B cell (primary cell): ENCODE measurements around the gene CST7. TPM values are rescaled to one million over a fixed set of nuclear protein-coding genes. Genes with fewer than 3 reads are reported as not detected.

Source experiments
- ATAC-seq: fragments of 200-7000 bp; cut with Tn5 transposase; one replicate; pipeline ENCODE4 v1.10.0; 2021; ENCODE audit warnings: low read depth, mild to moderate bottlenecking, moderate number of reproducible peaks, moderate library complexity
- CTCF ChIA-PET: fragments of 350-600 bp; sonication (Branson Sonifier 250); formaldehyde crosslinking; loops from one replicate; lab custom pipeline; 2021; ENCODE audit warnings: antibody characterized with exemption, inconsistent platforms; lab: Charles Lee
- POLR2A ChIA-PET: fragments of 350-600 bp; sonication (Branson Sonifier 250); formaldehyde crosslinking; loops from one replicate; lab custom pipeline; 2021; ENCODE audit warnings: antibody characterized with exemption; lab: Charles Lee
- DNase-seq: peaks from one replicate; pipeline ENCODE4 v3.0.0; 2013
- H2AFZ ChIP-seq: 2 replicates; pipeline ENCODE4 v1.6.1; 2012; ENCODE audit warnings: mild to moderate bottlenecking, low read depth, low read length; ENCODE audit not compliant: insufficient read depth, poor library complexity, severe bottlenecking
- H3K27ac ChIP-seq, 2 donors: 1 replicate in 1 of 2; 2 replicates in 1 of 2; pipeline ENCODE4 v1.5.1; 2012 to 2013; ENCODE audit warnings: low read length in 2 of 2, mild to moderate bottlenecking in 2 of 2, moderate library complexity in 1 of 2
- H3K27me3 ChIP-seq, 4 experiments: fragments of 200-600 bp in 1 of 4; sonication (generic) in 1 of 4; replicated peaks in 1 of 4; 1 replicate in 2 of 4; 2 replicates in 2 of 4; pipeline versions ENCODE4 v1.6.1 to v1.7.0; 2013 to 2016; ENCODE audit warnings: low read length in 3 of 4, mild to moderate bottlenecking in 2 of 4, mixed read lengths in 1 of 4, moderate library complexity in 1 of 4; ENCODE audit not compliant: insufficient read depth in 4 of 4, control insufficient read depth in 3 of 4; ENCODE audit errors: control extremely low read depth in 1 of 4
- H3K36me3 ChIP-seq, 2 experiments: replicated peaks in 1 of 2; 1 replicate in 1 of 2; 2 replicates in 1 of 2; pipeline versions ENCODE4 v1.6.1 to v1.7.1; 2013; ENCODE audit warnings: low read length in 1 of 2; ENCODE audit not compliant: insufficient read depth in 2 of 2, control insufficient read depth in 1 of 2; ENCODE audit errors: control extremely low read depth in 1 of 2, extremely low read depth in 1 of 2
- H3K4me1 ChIP-seq, 2 donors: fragments of 200-600 bp in 1 of 2; sonication (generic) in 1 of 2; 1 replicate in 1 of 2; 2 replicates in 1 of 2; pipeline versions ENCODE4 v1.5.1 to v1.6.1; 2013 to 2017; ENCODE audit warnings: low read length in 2 of 2; ENCODE audit not compliant: control insufficient read depth in 2 of 2, insufficient read depth in 2 of 2
- H3K4me2 ChIP-seq: replicated peaks from 2 replicates; pipeline ENCODE3; 2012; ENCODE audit warnings: mild to moderate bottlenecking, low read depth, low read length; ENCODE audit not compliant: poor library complexity, severe bottlenecking
- H3K4me3 ChIP-seq, 5 experiments: fragments of 200-600 bp in 1 of 5; sonication (generic) in 1 of 5; 1 replicate in 3 of 5; 2 replicates in 2 of 5; pipeline versions ENCODE4 v1.5.1 to v1.7.0; 2011 to 2016; ENCODE audit warnings: low read length in 4 of 5, mild to moderate bottlenecking in 4 of 5, low read depth in 2 of 5, control low read depth in 1 of 5, moderate library complexity in 1 of 5; ENCODE audit not compliant: insufficient read depth in 1 of 5; ENCODE audit errors: control extremely low read depth in 1 of 5, extremely low read depth in 1 of 5
- H3K79me2 ChIP-seq: fragments of 200-600 bp; sonication (generic); one replicate; pipeline ENCODE4 v1.6.0; 2016; ENCODE audit warnings: low read length; ENCODE audit not compliant: control insufficient read depth, insufficient read depth
- H3K9ac ChIP-seq: fragments of 200-600 bp; sonication (generic); 2 replicates; pipeline ENCODE4 v1.6.1; 2017; ENCODE audit warnings: mild to moderate bottlenecking, low read length, moderate library complexity
- H3K9me3 ChIP-seq, 3 donors: one replicate each; pipeline versions ENCODE4 v1.6.1 to v1.7.1; 2013; ENCODE audit warnings: low read length in 2 of 3; ENCODE audit not compliant: control insufficient read depth in 2 of 3, insufficient read depth in 1 of 3; ENCODE audit errors: control extremely low read depth in 1 of 3
- H4K20me1 ChIP-seq: 2 replicates; pipeline ENCODE4 v1.6.0; 2012; ENCODE audit warnings: mild to moderate bottlenecking, low read length; ENCODE audit not compliant: insufficient read depth, control insufficient read depth, poor library complexity, severe bottlenecking
- H3K27ac Mint-ChIP-seq: one replicate; pipeline ENCODE4 v1.8.0; 2021; ENCODE audit warnings: mixed read lengths
- H3K27me3 Mint-ChIP-seq: one replicate; pipeline ENCODE4 v1.8.0; 2021; ENCODE audit warnings: mixed read lengths
- H3K4me1 Mint-ChIP-seq: one replicate; pipeline ENCODE4 v1.8.0; 2021; ENCODE audit warnings: mixed read lengths
- H3K4me3 Mint-ChIP-seq: one replicate; pipeline ENCODE4 v1.8.0; 2021; ENCODE audit warnings: mixed read lengths
- H3K9me3 Mint-ChIP-seq: one replicate; pipeline ENCODE4 v1.8.0; 2022; ENCODE audit warnings: mixed read lengths; ENCODE audit not compliant: insufficient read depth
- CTCF ChIP-seq: fragments of 200-600 bp; IDR thresholded peaks from one replicate; pipeline ENCODE4 v1.8.0; 2022; ENCODE audit warnings: antibody characterized with exemption, mild to moderate bottlenecking
- EZH2 ChIP-seq: IDR thresholded peaks from 2 replicates; pipeline ENCODE4 v1.6.1; 2012; ENCODE audit warnings: borderline replicate concordance, low read depth, mild to moderate bottlenecking, moderate library complexity, low read length; ENCODE audit not compliant: insufficient read depth, poor library complexity, severe bottlenecking
- WGBS: methylation state at CpG from one replicate; pipeline ENCODE4 v1.1.5; 2013; ENCODE audit warnings: missing lambda C conversion rate; ENCODE audit not compliant: insufficient coverage; 5-methylcytosine and 5-hydroxymethylcytosine counted together
- intact Hi-C: fragments of 100-400 bp; cut with micrococcal nuclease; formaldehyde crosslinking; loops from one replicate; pipeline ENCODE4 v1.10.0; 2022
- polyA plus RNA-seq: library from polyadenylated mRNA; depleted of rRNA; stranded (reverse); fragments of >200 nt; gene quantifications from 2 replicates; pipeline ENCODE4 v1.2.3, GENCODE V29; 2012
- total RNA-seq, 2 donors: library from RNA; stranded (reverse); fragments of 120-200 nt in 1 of 2; gene quantifications; 1 replicate in 1 of 2; 2 replicates in 1 of 2; pipeline versions ENCODE4 v1.2.3 to v1.2.4, GENCODE V29; 2013 to 2022

CST7 gene
- total and polyA plus RNA-seq, 2 donors (not counting 1 experiment from before 2014, with no cell fraction given) = 0.94 to 3.4 TPM

- 100% methylated on average over 1 of the region's 1 CpG for WGBS
- H3K79me2 ChIP-seq = no peaks in the 10 kb centered on the region
- H3K9ac ChIP-seq = no peak overlapping the region
- no peak overlapping the region for H3K4me3 ChIP-seq
- H2AFZ ChIP-seq = no peak overlapping the region
- no peak for TF ChIP-seq CTCF
- TF ChIP-seq EZH2 = no peak
- H3K4me1 ChIP-seq = peaks cover 0 to 3% of the 10 kb centered on the region in 2 donors
- CTCF ChIA-PET = no interaction called here
- no peak for ATAC-seq
- H3K27ac ChIP-seq = no peak overlapping the region
- Mint-ChIP-seq H3K27ac (no peak overlapping the region), H3K9me3 (no peaks in the 10 kb centered on the region), H3K4me1 (no peaks in the 10 kb centered on the region), H3K27me3 (peaks cover 23% of the 10 kb centered on the region), H3K4me3 (no peak overlapping the region)
- H3K9me3 ChIP-seq = peaks cover 0 to 1% (median 0%) of the 10 kb centered on the region in 3 donors
- no peaks in the 10 kb centered on the region for H4K20me1 ChIP-seq
- intact Hi-C loops = loop anchor here (5.0 kb wide), 1 partner anchor 754 kb away; no protein-coding TSS in a partner anchor
- H3K4me2 ChIP-seq = no peak overlapping the region
- no peak for DNase-seq
- POLR2A ChIA-PET = no interaction called here
- H3K36me3 ChIP-seq = no peaks in the 10 kb centered on the region
- H3K27me3 ChIP-seq = peaks cover 0 to 13% (median 2%) of the 10 kb centered on the region in 4 experiments
Measured at GRCh38 chr20:24916412-24916811, 32.7 kb upstream of the CST7 start.

GRCh38 chr20:24917056-24917455 is 32.0 kb upstream of the CST7 start:
- no peaks in the 10 kb centered on the region for H3K9me3 Mint-ChIP-seq
- peaks cover 0 to 4% (median 0%) of the 10 kb centered on the region in 3 donors for H3K9me3 ChIP-seq
- no peaks in the 10 kb centered on the region for H4K20me1 ChIP-seq
- CTCF ChIA-PET = interaction anchor here (0.6 kb wide), 1 partner anchor 468 kb away, joined by 4 read pairs; no protein-coding TSS in a partner anchor
- TF ChIP-seq CTCF = no peak
- no peaks in the 10 kb centered on the region for H3K79me2 ChIP-seq
- intact Hi-C loops = loop anchor here (5.0 kb wide), 1 partner anchor 755 kb away; no protein-coding TSS in a partner anchor
- H3K36me3 ChIP-seq = no peaks in the 10 kb centered on the region
- no peak overlapping the region for H3K27ac ChIP-seq
- peaks cover 0 to 3% of the 10 kb centered on the region in 2 donors for H3K4me1 ChIP-seq
- H2AFZ ChIP-seq = no peak overlapping the region
- no peaks in the 10 kb centered on the region for H3K4me1 Mint-ChIP-seq
- H3K27me3 Mint-ChIP-seq = peaks cover 23% of the 10 kb centered on the region
- H3K27me3 ChIP-seq = peaks cover 0 to 13% (median 2%) of the 10 kb centered on the region in 4 experiments
- ATAC-seq (no peak), DNase-seq (no peak)
- WGBS = 91% methylated on average over 4 of the region's 7 CpGs
- H3K27ac Mint-ChIP-seq = no peak overlapping the region
- H3K9ac ChIP-seq = no peak overlapping the region
- no peak overlapping the region for H3K4me3 ChIP-seq
- no peak overlapping the region for H3K4me2 ChIP-seq
- POLR2A ChIA-PET = no interaction called here
- H3K4me3 Mint-ChIP-seq = no peak overlapping the region
